Heart left ventricle (tissue), 16 donors: Measurements from ENCODE around the gene FMNL3. TPM values are rescaled to one million over a fixed set of nuclear protein-coding genes. Genes with fewer than 3 reads are reported as not detected.

Experiments
- ATAC-seq, 4 donors: fragments of 200-7000 bp; cut with Tn5 transposase; one replicate each; pipeline ENCODE4 v1.9.1; 2020 to 2022; ENCODE audit warnings: moderate library complexity in 4 of 4, mild to moderate bottlenecking in 3 of 4, moderate number of reproducible peaks in 1 of 4
- DNase-seq, 5 donors: peaks; one replicate each; pipeline ENCODE4 v3.0.0-alpha.2; 2020
- H3K27ac ChIP-seq, 12 donors: fragments of 200-600 bp; sonication (generic) in 4 of 12; one replicate each; pipeline versions ENCODE4 v1.5.0 to v1.8.0; 2016 to 2022; ENCODE audit warnings: mild to moderate bottlenecking in 2 of 12
- H3K27me3 ChIP-seq, 9 donors: fragments of 200-600 bp; sonication (generic) in 2 of 9; one replicate each; pipeline versions ENCODE4 v1.5.1 to v1.8.0; 2016 to 2022; ENCODE audit warnings: mild to moderate bottlenecking in 3 of 9
- H3K36me3 ChIP-seq, 9 donors: fragments of 200-600 bp; sonication (generic) in 2 of 9; one replicate each; pipeline versions ENCODE4 v1.5.0 to v1.8.0; 2018 to 2022; ENCODE audit warnings: mild to moderate bottlenecking in 2 of 9
- H3K4me1 ChIP-seq, 12 donors: fragments of 200-600 bp; sonication (generic) in 4 of 12; one replicate each; pipeline versions ENCODE4 v1.5.0 to v1.8.0; 2016 to 2022; ENCODE audit warnings: mild to moderate bottlenecking in 3 of 12
- H3K4me3 ChIP-seq, 12 donors: fragments of 200-600 bp; sonication (generic) in 4 of 12; one replicate each; pipeline versions ENCODE4 v1.5.0 to v1.8.0; 2017 to 2022; ENCODE audit warnings: mild to moderate bottlenecking in 9 of 12, moderate library complexity in 4 of 12
- H3K9me3 ChIP-seq, 12 donors: fragments of 200-600 bp; sonication (generic) in 4 of 12; one replicate each; pipeline versions ENCODE4 v1.5.0 to v1.8.0; 2016 to 2022; ENCODE audit warnings: mild to moderate bottlenecking in 1 of 12
- POLR2A ChIP-seq, 2 donors: fragments of 450-650 bp; IDR thresholded peaks; one replicate each; pipeline ENCODE4 v1.6.1; 2017; ENCODE audit warnings: antibody characterized with exemption in 2 of 2, mild to moderate bottlenecking in 2 of 2, moderate library complexity in 2 of 2
- WGBS, 4 donors: extraction: QIAGEN DNeasy Blood & Tissue Kit in 2 of 4; methylation state at CpG; one replicate each; pipeline versions ENCODE4 v1.1.5 to v1.1.7; 2013 to 2018; 5-methylcytosine and 5-hydroxymethylcytosine counted together
- intact Hi-C, 10 donors: fragments of 100-400 bp; cut with DNase I; formaldehyde crosslinking; loops; one replicate each; pipeline versions ENCODE4 v1.11.1 to v1.14.2; 2022
- long read RNA-seq, 3 donors: library from polyadenylated mRNA; unstranded; transcript quantifications; one replicate each; pipeline ENCODE4 v2.0.0, GENCODE V29; 2020 to 2021
- polyA plus RNA-seq, 2 donors: library from polyadenylated mRNA; stranded (reverse); fragments of 200-250 nt; gene quantifications; one replicate each; pipeline ENCODE4 v1.2.3, GENCODE V29; 2013
- total RNA-seq, 9 donors: library from RNA; depleted of rRNA in 2 of 9; stranded (reverse); fragments of >200 nt in 2 of 9; fragmentation: NEBNext Ultra II Directional in 3 of 9; extraction: Animal tissue kit (Norgen Biotek cat#: 25700) in 3 of 9; gene quantifications; one replicate each; pipeline versions ENCODE4 v1.1.0 to v1.2.4, GENCODE V29; 2016 to 2023
- TF ChIP-seq, protein P1 (sequence below), 12 donors: fragments of 200-600 bp; sonication (generic) in 4 of 12; IDR thresholded peaks; one replicate each; pipeline versions ENCODE4 v1.5.0 to v1.8.0; 2018 to 2022; ENCODE audit warnings: antibody characterized with exemption in 12 of 12, mild to moderate bottlenecking in 5 of 12
- donor health status: ischemic (EF 13 %, LVEDD 7.1; RV severe dilation, severe dysfunction).
- donor health status: healthy with polysubstance abuse.
- donor health status: DM: no; HTN: yes; CAD: no.
- donor health status: DM: no; HTN: no; CAD: no.
- donor health status: ischemic (EF 25% LVEDD 6.9; RV normal size, moderate dysfunction).
- donor health status: ischemic (EF 25% LVEDD 5.7; RV mildly dilated, moderate dysfunction).
- donor health status: healthy.
- donor health status: DM: yes; HTN: yes; CAD: no.
- donor health status: ischemic (EF 35%, LVEDD 5.7; RV mildly dilated, moderate dysfunction).
- donor health status: nonischemic (EF 11% LVEDD 7.7; RV severe dilation, severe dysfunction).
- donor health status: DM: yes; HTN: yes; CAD: no.
- donor health status: PGD.
- donor health status: ischemic (EF 29% LVEDD 5.4; RV normal size, mild dysfunction).
- donor health status: nonischemic (EF 23%, LVEDD 6.1; RV moderate dilation, normal function).

The FMNL3 gene, protein sequence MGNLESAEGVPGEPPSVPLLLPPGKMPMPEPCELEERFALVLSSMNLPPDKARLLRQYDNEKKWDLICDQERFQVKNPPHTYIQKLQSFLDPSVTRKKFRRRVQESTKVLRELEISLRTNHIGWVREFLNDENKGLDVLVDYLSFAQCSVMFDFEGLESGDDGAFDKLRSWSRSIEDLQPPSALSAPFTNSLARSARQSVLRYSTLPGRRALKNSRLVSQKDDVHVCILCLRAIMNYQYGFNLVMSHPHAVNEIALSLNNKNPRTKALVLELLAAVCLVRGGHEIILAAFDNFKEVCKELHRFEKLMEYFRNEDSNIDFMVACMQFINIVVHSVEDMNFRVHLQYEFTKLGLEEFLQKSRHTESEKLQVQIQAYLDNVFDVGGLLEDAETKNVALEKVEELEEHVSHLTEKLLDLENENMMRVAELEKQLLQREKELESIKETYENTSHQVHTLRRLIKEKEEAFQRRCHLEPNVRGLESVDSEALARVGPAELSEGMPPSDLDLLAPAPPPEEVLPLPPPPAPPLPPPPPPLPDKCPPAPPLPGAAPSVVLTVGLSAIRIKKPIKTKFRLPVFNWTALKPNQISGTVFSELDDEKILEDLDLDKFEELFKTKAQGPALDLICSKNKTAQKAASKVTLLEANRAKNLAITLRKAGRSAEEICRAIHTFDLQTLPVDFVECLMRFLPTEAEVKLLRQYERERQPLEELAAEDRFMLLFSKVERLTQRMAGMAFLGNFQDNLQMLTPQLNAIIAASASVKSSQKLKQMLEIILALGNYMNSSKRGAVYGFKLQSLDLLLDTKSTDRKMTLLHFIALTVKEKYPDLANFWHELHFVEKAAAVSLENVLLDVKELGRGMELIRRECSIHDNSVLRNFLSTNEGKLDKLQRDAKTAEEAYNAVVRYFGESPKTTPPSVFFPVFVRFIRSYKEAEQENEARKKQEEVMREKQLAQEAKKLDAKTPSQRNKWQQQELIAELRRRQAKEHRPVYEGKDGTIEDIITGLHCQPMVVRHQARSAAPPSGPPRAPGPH
- total RNA-seq (10 to 100 TPM in 7 of 9 donors, 1 to 10 TPM in 2; 8.7 to 33.9 (median 14.3) TPM), polyA plus RNA-seq (1 to 10 TPM; 5.9 to 7.8 TPM)
- long read RNA-seq, donor 1, full-length matches to known transcripts: 2 of 9 reads
- long read RNA-seq, donor 1, partial matches to known transcripts: 1 of 9 reads
- long read RNA-seq, donor 1, other reads (novel, unspliced or antisense): 6 of 9 reads
- long read RNA-seq, donor 2, partial matches to known transcripts: 0 of 6 reads
- long read RNA-seq, donor 2, other reads (novel, unspliced or antisense): 6 of 6 reads
- long read RNA-seq, donor 3, full-length matches to known transcripts: 1 of 4 reads
- long read RNA-seq, donor 3, partial matches to known transcripts: 0 of 4 reads
- long read RNA-seq, donor 3, other reads (novel, unspliced or antisense): 3 of 4 reads

DNA sequence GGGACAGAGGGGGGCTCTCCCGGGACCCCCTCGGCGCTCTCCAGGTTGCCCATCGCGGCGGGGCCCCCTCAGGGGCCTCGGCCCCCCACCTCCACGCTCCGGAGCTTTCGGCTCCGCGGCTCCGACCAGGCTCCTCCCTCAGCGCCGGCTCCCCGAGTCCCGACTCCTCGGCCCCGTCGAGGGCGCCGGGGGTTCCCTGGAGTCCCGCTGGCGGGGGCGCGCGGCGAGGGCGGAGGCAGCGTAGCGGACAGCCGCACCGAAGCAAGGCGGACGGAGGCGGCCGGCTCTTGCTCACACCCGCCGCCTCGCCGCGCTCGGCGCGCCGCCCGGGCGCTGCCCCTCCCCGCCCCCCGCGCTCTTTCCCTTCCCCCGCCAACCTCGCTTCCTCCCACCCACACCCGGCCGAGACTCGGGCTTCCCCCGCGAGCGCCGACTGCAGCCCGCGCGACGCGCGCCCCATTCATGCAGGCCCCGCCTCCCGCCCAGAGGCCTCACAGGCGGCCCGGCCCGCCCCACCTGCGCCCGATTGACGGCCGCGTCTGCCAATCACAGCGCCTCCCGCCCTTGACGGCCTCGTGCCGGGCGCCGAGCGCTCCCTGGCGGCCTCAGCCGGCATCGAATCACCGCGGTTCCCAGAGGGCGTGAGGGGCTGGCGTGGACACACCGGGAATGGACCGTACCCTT, at the start of gene FMNL3:
Gene FMNL3 (minus strand): TSS at position 278 of the 684 bp plus-strand sequence. CDS start 225 bp downstream, at position 53.
- peak within 1 kb of the TSS; percentile 89 to 99 (median 97) for H3K27ac ChIP-seq
- peaks cover 0 to 7% (median 0%) of the 10 kb centered on the region in 9 donors for H3K27me3 ChIP-seq
- ATAC-seq (peak; percentile 95 to 99 (median 96)), DNase-seq (peak; percentile 98 to 100 (median 98))
- peak in 1 of 2 donors; percentile 35 for TF ChIP-seq POLR2A (IDR thresholded peaks at IDR 0.05)
- TF ChIP-seq, protein P1, sequence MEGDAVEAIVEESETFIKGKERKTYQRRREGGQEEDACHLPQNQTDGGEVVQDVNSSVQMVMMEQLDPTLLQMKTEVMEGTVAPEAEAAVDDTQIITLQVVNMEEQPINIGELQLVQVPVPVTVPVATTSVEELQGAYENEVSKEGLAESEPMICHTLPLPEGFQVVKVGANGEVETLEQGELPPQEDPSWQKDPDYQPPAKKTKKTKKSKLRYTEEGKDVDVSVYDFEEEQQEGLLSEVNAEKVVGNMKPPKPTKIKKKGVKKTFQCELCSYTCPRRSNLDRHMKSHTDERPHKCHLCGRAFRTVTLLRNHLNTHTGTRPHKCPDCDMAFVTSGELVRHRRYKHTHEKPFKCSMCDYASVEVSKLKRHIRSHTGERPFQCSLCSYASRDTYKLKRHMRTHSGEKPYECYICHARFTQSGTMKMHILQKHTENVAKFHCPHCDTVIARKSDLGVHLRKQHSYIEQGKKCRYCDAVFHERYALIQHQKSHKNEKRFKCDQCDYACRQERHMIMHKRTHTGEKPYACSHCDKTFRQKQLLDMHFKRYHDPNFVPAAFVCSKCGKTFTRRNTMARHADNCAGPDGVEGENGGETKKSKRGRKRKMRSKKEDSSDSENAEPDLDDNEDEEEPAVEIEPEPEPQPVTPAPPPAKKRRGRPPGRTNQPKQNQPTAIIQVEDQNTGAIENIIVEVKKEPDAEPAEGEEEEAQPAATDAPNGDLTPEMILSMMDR (IDR thresholded peaks at IDR 0.05): peak; percentile 92 to 99 (median 96)
- WGBS, 4 donors: 0 to 1% (median 1%) methylated on average over 22 to 93 of the region's 93 CpGs
- no peaks in the 10 kb centered on the region for H3K9me3 ChIP-seq
- H3K4me3 ChIP-seq: peak within 1 kb of the TSS; percentile 69 to 97 (median 86)
- H3K4me1 ChIP-seq: peaks cover 0 to 46% (median 32%) of the 10 kb centered on the region in 12 donors
- no peaks in the 10 kb centered on the region for H3K36me3 ChIP-seq
- intact Hi-C loops: loop anchor here in 9 of 10 donors (1.0 to 5.0 kb wide), 7 partner anchors 34 to 350 kb away; no protein-coding TSS in a partner anchor

DNA sequence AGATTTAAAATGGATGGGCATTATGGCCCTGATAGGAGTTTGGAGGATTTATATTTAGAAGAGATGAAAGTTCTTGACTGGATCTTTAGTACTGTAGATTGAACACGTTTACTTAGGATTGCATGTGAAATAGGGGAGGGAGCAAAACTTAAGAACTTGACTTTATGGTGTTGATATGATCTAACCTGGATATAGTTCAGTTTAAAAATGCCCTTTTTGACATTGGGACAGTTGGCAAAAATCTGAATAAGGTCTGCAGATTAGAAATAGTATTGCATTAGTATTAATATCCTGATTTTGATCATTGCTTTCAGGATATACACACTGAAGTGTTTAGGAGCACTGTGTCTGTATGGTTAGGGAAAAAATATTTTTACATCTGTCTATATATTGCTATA, 43.8 kb upstream of the FMNL3 start:
- Histone ChIP-seq H3K27me3 (no peaks in the 10 kb centered on the region), H3K9me3 (no peaks in the 10 kb centered on the region), H3K4me3 (no peak overlapping the region), H3K4me1 (peaks cover 0 to 97% (median 72%) of the 10 kb centered on the region in 12 donors), H3K36me3 (peaks cover 0 to 52% (median 41%) of the 10 kb centered on the region in 9 donors), H3K27ac (peak overlapping the region in 4 of 12 donors; percentile 1 to 26 (median 24))
- DNase-seq (no peak), ATAC-seq (no peak)
- 12 to 26% (median 17%) methylated on average over 1 of the region's 1 CpG for WGBS, 4 donors
- TF ChIP-seq POLR2A (IDR thresholded peaks at IDR 0.05): no peak
- TF ChIP-seq, protein P1 (IDR thresholded peaks at IDR 0.05): no peak
- intact Hi-C loops: no loop called here

DNA sequence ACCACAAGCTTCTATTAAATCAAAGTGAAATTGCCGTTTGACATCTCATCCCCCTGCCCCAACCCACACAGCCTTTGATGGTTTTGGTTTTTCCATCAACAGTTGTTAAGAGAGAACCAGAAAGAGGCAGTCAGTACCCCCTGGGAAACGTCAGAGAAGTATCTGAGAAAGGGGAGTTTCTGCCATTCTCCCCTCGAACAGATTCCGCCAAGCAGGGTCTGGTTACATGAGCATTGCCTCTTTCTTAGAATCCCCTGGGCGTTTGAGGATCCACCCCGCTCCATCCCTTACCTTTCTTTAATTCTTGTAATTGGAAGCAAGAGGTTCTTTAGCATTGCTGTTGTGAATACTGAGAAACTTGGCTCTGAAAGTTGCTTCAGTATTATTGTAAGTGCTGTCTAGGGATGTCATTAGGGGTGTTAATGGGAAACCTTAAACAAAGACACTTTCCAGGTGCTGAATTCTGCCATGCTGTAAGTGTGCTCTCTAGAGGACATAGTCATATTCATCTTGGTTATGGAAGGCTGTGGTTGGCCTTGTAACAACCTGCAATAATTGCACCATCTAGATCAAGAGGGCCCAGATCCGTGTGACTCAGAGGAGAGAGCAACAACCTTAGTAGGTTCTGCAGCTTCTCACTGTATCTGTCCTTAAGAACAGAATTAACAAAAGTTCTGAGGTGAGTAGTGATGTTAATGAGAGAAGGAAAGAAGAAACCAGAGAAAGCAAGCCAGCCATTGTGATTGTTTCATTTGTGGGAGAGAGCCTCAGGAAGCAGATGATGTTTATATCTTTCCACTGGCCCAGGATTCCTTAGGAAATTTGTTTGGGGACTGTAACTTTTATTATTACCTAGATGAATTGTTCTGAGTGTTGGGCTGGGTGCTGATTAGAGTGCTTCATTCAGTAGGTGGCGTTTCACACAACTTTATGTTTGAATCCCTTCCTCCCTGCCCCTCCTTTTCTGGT, 43.1 kb upstream of the FMNL3 start:
- Histone ChIP-seq H3K36me3 (peaks cover 0 to 45% (median 34%) of the 10 kb centered on the region in 9 donors), H3K4me1 (peaks cover 0 to 100% (median 78%) of the 10 kb centered on the region in 12 donors), H3K27me3 (no peaks in the 10 kb centered on the region), H3K4me3 (no peak overlapping the region), H3K9me3 (no peaks in the 10 kb centered on the region), H3K27ac (peak overlapping the region in 5 of 12 donors; percentile 1 to 44 (median 26))
- 51 to 55% (median 52%) methylated on average over 8 of the region's 8 CpGs for WGBS, 4 donors
- intact Hi-C loops: no loop called here
- DNase-seq (no peak), ATAC-seq (peak in 3 of 4 donors; percentile 42 to 62 (median 55))
- TF ChIP-seq POLR2A (IDR thresholded peaks at IDR 0.05): no peak
- TF ChIP-seq, protein P1 (IDR thresholded peaks at IDR 0.05): no peak
